ENCODE data around the gene DNAI1.

GRCh38 chr9:34486572-34486971 lies 28.0 kb downstream of the DNAI1 start:
- TF ChIP-seq, protein P1, sequence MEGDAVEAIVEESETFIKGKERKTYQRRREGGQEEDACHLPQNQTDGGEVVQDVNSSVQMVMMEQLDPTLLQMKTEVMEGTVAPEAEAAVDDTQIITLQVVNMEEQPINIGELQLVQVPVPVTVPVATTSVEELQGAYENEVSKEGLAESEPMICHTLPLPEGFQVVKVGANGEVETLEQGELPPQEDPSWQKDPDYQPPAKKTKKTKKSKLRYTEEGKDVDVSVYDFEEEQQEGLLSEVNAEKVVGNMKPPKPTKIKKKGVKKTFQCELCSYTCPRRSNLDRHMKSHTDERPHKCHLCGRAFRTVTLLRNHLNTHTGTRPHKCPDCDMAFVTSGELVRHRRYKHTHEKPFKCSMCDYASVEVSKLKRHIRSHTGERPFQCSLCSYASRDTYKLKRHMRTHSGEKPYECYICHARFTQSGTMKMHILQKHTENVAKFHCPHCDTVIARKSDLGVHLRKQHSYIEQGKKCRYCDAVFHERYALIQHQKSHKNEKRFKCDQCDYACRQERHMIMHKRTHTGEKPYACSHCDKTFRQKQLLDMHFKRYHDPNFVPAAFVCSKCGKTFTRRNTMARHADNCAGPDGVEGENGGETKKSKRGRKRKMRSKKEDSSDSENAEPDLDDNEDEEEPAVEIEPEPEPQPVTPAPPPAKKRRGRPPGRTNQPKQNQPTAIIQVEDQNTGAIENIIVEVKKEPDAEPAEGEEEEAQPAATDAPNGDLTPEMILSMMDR (IDR thresholded peaks at IDR 0.05): no peak
- TF ChIP-seq EZH2 (IDR thresholded peaks at IDR 0.05) (no peak), EZH2phosphoT487 (IDR thresholded peaks at IDR 0.05) (no peak)
